WTC11 (cell line): ENCODE data around the gene INTS12. TPM values are rescaled to one million over a fixed set of nuclear protein-coding genes. Genes with fewer than 3 reads are reported as not detected.
"Not testable (repeated sequence)": the region's sequence is repeated elsewhere in the genome, so short reads cannot be mapped to it uniquely, and the experiment has no call there.

Experiments
- ATAC-seq: fragments of 200-7000 bp; cut with Tn5 transposase; 2 replicates; pipeline ENCODE4 v1.10.0; 2021; ENCODE audit warnings: mild to moderate bottlenecking, moderate library complexity
- CTCF ChIA-PET: fragments of 300-600 bp; sonication (Branson Sonifier 250); formaldehyde crosslinking; loops from one replicate; lab custom pipeline; 2021; ENCODE audit warnings: antibody characterized with exemption; lab: Charles Lee
- POLR2A ChIA-PET: fragments of 350-600 bp; sonication (Branson Sonifier 250); formaldehyde crosslinking; loops from one replicate; lab custom pipeline; 2021; ENCODE audit warnings: antibody characterized with exemption; lab: Charles Lee
- DNase-seq: peaks from one replicate; pipeline ENCODE4 v3.0.0; 2021; ENCODE audit warnings: low spot score
- H3K27ac Mint-ChIP-seq: 2 replicates; pipeline ENCODE4 v1.8.0; 2021; ENCODE audit warnings: mixed read lengths
- H3K27me3 Mint-ChIP-seq: 2 replicates; pipeline ENCODE4 v1.8.0; 2021; ENCODE audit warnings: low read depth, mild to moderate bottlenecking, moderate library complexity, mixed read lengths
- H3K36me3 Mint-ChIP-seq: 2 replicates; pipeline ENCODE4 v1.8.0; 2021; ENCODE audit warnings: mixed read lengths
- H3K4me1 Mint-ChIP-seq: 2 replicates; pipeline ENCODE4 v1.8.0; 2022; ENCODE audit warnings: mixed read lengths
- H3K4me3 Mint-ChIP-seq: 2 replicates; pipeline ENCODE4 v1.8.0; 2021; ENCODE audit warnings: mild to moderate bottlenecking, moderate library complexity, mixed read lengths
- H3K9me3 Mint-ChIP-seq: 2 replicates; pipeline ENCODE4 v1.8.0; 2021; ENCODE audit warnings: mixed read lengths
- ATF1 ChIP-seq: sonication (generic); formaldehyde crosslinking; IDR thresholded peaks from 2 replicates; pipeline ENCODE4 v1.8.1; 2023; ENCODE audit warnings: mild to moderate bottlenecking, moderate library complexity, missing genetic modification reagents
- ATF6 ChIP-seq: sonication (generic); formaldehyde crosslinking; IDR thresholded peaks from 2 replicates; pipeline ENCODE4 v1.8.1; 2023; ENCODE audit warnings: mild to moderate bottlenecking, missing genetic modification reagents
- CREM ChIP-seq: sonication (generic); formaldehyde crosslinking; IDR thresholded peaks from 2 replicates; pipeline ENCODE4 v1.8.1; 2022; ENCODE audit warnings: mild to moderate bottlenecking, missing genetic modification reagents, moderate library complexity
- E2F4 ChIP-seq: sonication (generic); formaldehyde crosslinking; IDR thresholded peaks from 2 replicates; pipeline ENCODE4 v1.8.1; 2022; ENCODE audit warnings: low read depth, mild to moderate bottlenecking, moderate library complexity, missing genetic modification reagents, borderline replicate concordance
- FOXK1 ChIP-seq: sonication (generic); formaldehyde crosslinking; IDR thresholded peaks from 2 replicates; pipeline ENCODE4 v1.8.0; 2022; ENCODE audit warnings: mild to moderate bottlenecking, moderate library complexity, missing genetic modification reagents
- JAZF1 ChIP-seq: fragments of 250-450 bp; sonication (Bioruptor Pico); IDR thresholded peaks from 2 replicates; pipeline ENCODE4 v1.9.0; 2021; ENCODE audit warnings: moderate library complexity, mild to moderate bottlenecking, inconsistent platforms
- PRDM15 ChIP-seq: sonication (generic); formaldehyde crosslinking; IDR thresholded peaks from 2 replicates; pipeline ENCODE4 v1.8.0; 2022; ENCODE audit warnings: missing genetic modification reagents
- PREB ChIP-seq: sonication (generic); formaldehyde crosslinking; IDR thresholded peaks from 2 replicates; pipeline ENCODE4 v1.8.1; 2022; ENCODE audit warnings: mild to moderate bottlenecking, missing genetic modification reagents, moderate library complexity, borderline replicate concordance
- SMAD4 ChIP-seq: sonication (generic); formaldehyde crosslinking; IDR thresholded peaks from 2 replicates; pipeline ENCODE4 v1.8.0; 2022; ENCODE audit warnings: mild to moderate bottlenecking, missing genetic modification reagents
- USF1 ChIP-seq: sonication (generic); formaldehyde crosslinking; IDR thresholded peaks from 2 replicates; pipeline ENCODE4 v1.8.0; 2022; ENCODE audit warnings: mild to moderate bottlenecking, missing genetic modification reagents
- ZBTB21 ChIP-seq: sonication (generic); formaldehyde crosslinking; IDR thresholded peaks from 2 replicates; pipeline ENCODE4 v1.8.1; 2023; ENCODE audit warnings: mild to moderate bottlenecking, missing genetic modification reagents, borderline replicate concordance
- ZNF416 ChIP-seq: fragments of 250-450 bp; sonication (Bioruptor Pico); IDR thresholded peaks from 2 replicates; pipeline ENCODE4 v1.9.0; 2021; ENCODE audit warnings: mild to moderate bottlenecking, inconsistent platforms
- ZNF423 ChIP-seq: fragments of 250-450 bp; sonication (Bioruptor Pico); IDR thresholded peaks from 2 replicates; pipeline ENCODE4 v2.1.2; 2022; ENCODE audit warnings: mild to moderate bottlenecking, moderate library complexity
- ZNF532 ChIP-seq: fragments of 250-450 bp; sonication (Bioruptor Pico); IDR thresholded peaks from 2 replicates; pipeline ENCODE4 v1.9.0; 2021; ENCODE audit warnings: mild to moderate bottlenecking, borderline replicate concordance
- ZNF671 ChIP-seq: fragments of 250-450 bp; sonication (Bioruptor Pico); IDR thresholded peaks from 2 replicates; pipeline ENCODE4 v1.8.0; 2021; ENCODE audit warnings: mild to moderate bottlenecking
- total RNA-seq: library from RNA; stranded (reverse); gene quantifications from 3 replicates; pipeline ENCODE4 v1.2.3, GENCODE V29; 2021

The INTS12 gene
- total RNA-seq, 1 experiment from 2014 or later, result 10.0 TPM

- Mint-ChIP-seq H3K27me3 (no peaks in the 10 kb centered on the region), H3K27ac (no peak overlapping the region), H3K4me3 (no peak overlapping the region), H3K4me1 (no peaks in the 10 kb centered on the region), H3K36me3 (peaks cover 31% of the 10 kb centered on the region), H3K9me3 (peaks cover 21% of the 10 kb centered on the region)
- POLR2A ChIA-PET, result no interaction called here
- ATAC-seq (no peak), DNase-seq (no peak)
- TF ChIP-seq CREM (CRISPR knock-in tag), result no peak
- TF ChIP-seq ZNF416 (CRISPR knock-in tag), result no peak
- TF ChIP-seq ZNF423 (CRISPR knock-in tag), result no peak
- TF ChIP-seq E2F4 (CRISPR knock-in tag), result no peak
- no peak for TF ChIP-seq ZBTB21 (CRISPR knock-in tag)
- TF ChIP-seq ZNF671, result no peak
- TF ChIP-seq PREB, result no peak
- TF ChIP-seq ZNF532, result no peak
- no peak for TF ChIP-seq ATF1
- TF ChIP-seq USF1 (CRISPR knock-in tag), result no peak
- TF ChIP-seq SMAD4 (CRISPR knock-in tag), result no peak
- no peak for TF ChIP-seq JAZF1 (CRISPR knock-in tag)
- TF ChIP-seq ATF6 (CRISPR knock-in tag), result no peak
- no peak for TF ChIP-seq FOXK1 (CRISPR knock-in tag)
- no peak for TF ChIP-seq PRDM15 (CRISPR knock-in tag)
- CTCF ChIA-PET, result no interaction called here
Measured at GRCh38 chr4:105741548-105741947, 33.1 kb upstream of the INTS12 start.

- ATAC-seq, H3K27me3 Mint-ChIP-seq, POLR2A ChIA-PET, H3K27ac Mint-ChIP-seq, CTCF ChIA-PET, DNase-seq, H3K4me3 Mint-ChIP-seq, H3K4me1 Mint-ChIP-seq: not testable (repeated sequence)
- Mint-ChIP-seq H3K36me3 (peaks cover 85% of the 10 kb centered on the region), H3K9me3 (peaks cover 69% of the 10 kb centered on the region)
Measured at GRCh38 chr4:105735217-105735616, 26.7 kb upstream of the INTS12 start.

GRCh38 chr4:105729895-105730294 lies 21.4 kb upstream of the INTS12 start:
- H3K4me1 Mint-ChIP-seq, DNase-seq, H3K27ac Mint-ChIP-seq, H3K4me3 Mint-ChIP-seq, CTCF ChIA-PET, ATAC-seq, H3K27me3 Mint-ChIP-seq, POLR2A ChIA-PET: not testable (repeated sequence)
- peaks cover 71% of the 10 kb centered on the region for H3K36me3 Mint-ChIP-seq
- H3K9me3 Mint-ChIP-seq, result peaks cover 51% of the 10 kb centered on the region
